ENCODE results near the gene CPLX4. TPM values are rescaled to one million over a fixed set of nuclear protein-coding genes. Genes with fewer than 3 reads are reported as not detected.
A peak's percentile ranks its signal among the peaks of the same experiment; 100 is the strongest.

Gene CPLX4
- total RNA-seq, 1 experiment from 2014 or later = not detected

GRCh38 chr18:59308938-59309260, 9.6 kb downstream of the CPLX4 start:
- BruUV-seq (replicated peaks) = no TSS peak
- no peaks in the 10 kb centered on the region for H3K9me3 Mint-ChIP-seq (ENCODE audit: low read depth, unreplicated experiment)
- no peak for DNase-seq
- CTCF ChIA-PET = interaction anchor here (1.0 to 3.1 kb wide), 4 partner anchors 18 to 541 kb away, joined by 3 to 117 read pairs (median 4); partner anchors contain the start of gene LMAN1
- H3K27me3 Mint-ChIP-seq (ENCODE audit: unreplicated experiment) = peaks cover 57% of the 10 kb centered on the region
- H3K27ac Mint-ChIP-seq (ENCODE audit: unreplicated experiment) = no peak overlapping the region
- intact Hi-C loops (cut with micrococcal nuclease; ENCODE audit: unreplicated experiment) = loop anchor here (1.0 to 2.0 kb wide), 2 partner anchors 60 to 94 kb away; no protein-coding TSS in a partner anchor
- H3K4me3 Mint-ChIP-seq (ENCODE audit: low read depth, unreplicated experiment) = peak overlapping the region; percentile 42
- no peak for TF ChIP-seq CTCF (IDR thresholded peaks at IDR 0.05; ENCODE audit: unreplicated experiment)
- H3K4me1 Mint-ChIP-seq (ENCODE audit: low read depth, unreplicated experiment) = no peaks in the 10 kb centered on the region
- H3K36me3 Mint-ChIP-seq (ENCODE audit: insufficient read depth, unreplicated experiment) = no peaks in the 10 kb centered on the region

- Mint-ChIP-seq H3K27me3 (ENCODE audit: unreplicated experiment) (peaks cover 57% of the 10 kb centered on the region), H3K4me1 (ENCODE audit: low read depth, unreplicated experiment) (no peaks in the 10 kb centered on the region), H3K9me3 (ENCODE audit: low read depth, unreplicated experiment) (no peaks in the 10 kb centered on the region), H3K36me3 (ENCODE audit: insufficient read depth, unreplicated experiment) (no peaks in the 10 kb centered on the region), H3K4me3 (ENCODE audit: low read depth, unreplicated experiment) (peak overlapping the region; percentile 42), H3K27ac (ENCODE audit: unreplicated experiment) (no peak overlapping the region)
- CTCF ChIA-PET = interaction anchor here (0.6 to 3.1 kb wide), 18 partner anchors 8 to 540 kb away, joined by 3 to 117 read pairs (median 4); partner anchors contain the start of gene LMAN1
- intact Hi-C loops (cut with micrococcal nuclease; ENCODE audit: unreplicated experiment) = loop anchor here (1.0 to 2.0 kb wide), 2 partner anchors 59 to 94 kb away; no protein-coding TSS in a partner anchor
- DNase-seq = peak; percentile 92
- TF ChIP-seq CTCF (IDR thresholded peaks at IDR 0.05; ENCODE audit: unreplicated experiment) = peak; percentile 92
- no TSS peak for BruUV-seq (replicated peaks)
Observed at GRCh38 chr18:59308248-59308937, 10.1 kb downstream of the CPLX4 start.

GRCh38 chr18:59306640-59307039, 11.8 kb downstream of the CPLX4 start:
- Mint-ChIP-seq H3K36me3 (ENCODE audit: insufficient read depth, unreplicated experiment) (no peaks in the 10 kb centered on the region), H3K27me3 (ENCODE audit: unreplicated experiment) (peaks cover 52% of the 10 kb centered on the region), H3K9me3 (ENCODE audit: low read depth, unreplicated experiment) (no peaks in the 10 kb centered on the region), H3K4me3 (ENCODE audit: low read depth, unreplicated experiment) (no peak overlapping the region), H3K4me1 (ENCODE audit: low read depth, unreplicated experiment) (peaks cover 10% of the 10 kb centered on the region), H3K27ac (ENCODE audit: unreplicated experiment) (no peak overlapping the region)
- no TSS peak for BruUV-seq (replicated peaks)
- TF ChIP-seq CTCF (IDR thresholded peaks at IDR 0.05; ENCODE audit: unreplicated experiment) = no peak
- intact Hi-C loops (cut with micrococcal nuclease; ENCODE audit: unreplicated experiment) = no loop called here
- CTCF ChIA-PET = interaction anchor here (0.7 kb wide), 1 partner anchor 96 kb away, joined by 3 read pairs; no protein-coding TSS in a partner anchor
- no peak for DNase-seq

GRCh38 chr18:59305295-59305694, 13.2 kb downstream of the CPLX4 start:
- no peaks in the 10 kb centered on the region for H3K36me3 Mint-ChIP-seq (ENCODE audit: insufficient read depth, unreplicated experiment)
- intact Hi-C loops (cut with micrococcal nuclease; ENCODE audit: unreplicated experiment) = no loop called here
- TF ChIP-seq CTCF (IDR thresholded peaks at IDR 0.05; ENCODE audit: unreplicated experiment) = no peak
- no peaks in the 10 kb centered on the region for H3K9me3 Mint-ChIP-seq (ENCODE audit: low read depth, unreplicated experiment)
- peaks cover 20% of the 10 kb centered on the region for H3K4me1 Mint-ChIP-seq (ENCODE audit: low read depth, unreplicated experiment)
- no TSS peak for BruUV-seq (replicated peaks)
- CTCF ChIA-PET = interaction anchor here (0.6 kb wide), 1 partner anchor 108 kb away, joined by 3 read pairs; no protein-coding TSS in a partner anchor
- no peak overlapping the region for H3K4me3 Mint-ChIP-seq (ENCODE audit: low read depth, unreplicated experiment)
- H3K27ac Mint-ChIP-seq (ENCODE audit: unreplicated experiment) = no peak overlapping the region
- no peak for DNase-seq
- peaks cover 39% of the 10 kb centered on the region for H3K27me3 Mint-ChIP-seq (ENCODE audit: unreplicated experiment)

Data from Calu3 (cell line).